B cell (primary cell): ENCODE results near the gene RERE. TPM values are rescaled to one million over a fixed set of nuclear protein-coding genes. Genes with fewer than 3 reads are reported as not detected.

Experiments used
- ATAC-seq: fragments of 200-7000 bp; cut with Tn5 transposase; one replicate; pipeline ENCODE4 v1.10.0; 2021; ENCODE audit warnings: low read depth, mild to moderate bottlenecking, moderate number of reproducible peaks, moderate library complexity
- CTCF ChIA-PET: fragments of 350-600 bp; sonication (Branson Sonifier 250); formaldehyde crosslinking; loops from one replicate; lab custom pipeline; 2021; ENCODE audit warnings: antibody characterized with exemption, inconsistent platforms; lab: Charles Lee
- POLR2A ChIA-PET: fragments of 350-600 bp; sonication (Branson Sonifier 250); formaldehyde crosslinking; loops from one replicate; lab custom pipeline; 2021; ENCODE audit warnings: antibody characterized with exemption; lab: Charles Lee
- DNase-seq: peaks from one replicate; pipeline ENCODE4 v3.0.0; 2013
- H2AFZ ChIP-seq: 2 replicates; pipeline ENCODE4 v1.6.1; 2012; ENCODE audit warnings: mild to moderate bottlenecking, low read depth, low read length; ENCODE audit not compliant: insufficient read depth, poor library complexity, severe bottlenecking
- H3K27ac ChIP-seq, 2 donors: 1 replicate in 1 of 2; 2 replicates in 1 of 2; pipeline ENCODE4 v1.5.1; 2012 to 2013; ENCODE audit warnings: low read length in 2 of 2, mild to moderate bottlenecking in 2 of 2, moderate library complexity in 1 of 2
- H3K27me3 ChIP-seq, 4 experiments: fragments of 200-600 bp in 1 of 4; sonication (generic) in 1 of 4; replicated peaks in 1 of 4; 1 replicate in 2 of 4; 2 replicates in 2 of 4; pipeline versions ENCODE4 v1.6.1 to v1.7.0; 2013 to 2016; ENCODE audit warnings: low read length in 3 of 4, mild to moderate bottlenecking in 2 of 4, mixed read lengths in 1 of 4, moderate library complexity in 1 of 4; ENCODE audit not compliant: insufficient read depth in 4 of 4, control insufficient read depth in 3 of 4; ENCODE audit errors: control extremely low read depth in 1 of 4
- H3K36me3 ChIP-seq, 2 experiments: replicated peaks in 1 of 2; 1 replicate in 1 of 2; 2 replicates in 1 of 2; pipeline versions ENCODE4 v1.6.1 to v1.7.1; 2013; ENCODE audit warnings: low read length in 1 of 2; ENCODE audit not compliant: insufficient read depth in 2 of 2, control insufficient read depth in 1 of 2; ENCODE audit errors: control extremely low read depth in 1 of 2, extremely low read depth in 1 of 2
- H3K4me1 ChIP-seq, 2 donors: fragments of 200-600 bp in 1 of 2; sonication (generic) in 1 of 2; 1 replicate in 1 of 2; 2 replicates in 1 of 2; pipeline versions ENCODE4 v1.5.1 to v1.6.1; 2013 to 2017; ENCODE audit warnings: low read length in 2 of 2; ENCODE audit not compliant: control insufficient read depth in 2 of 2, insufficient read depth in 2 of 2
- H3K4me2 ChIP-seq: replicated peaks from 2 replicates; pipeline ENCODE3; 2012; ENCODE audit warnings: mild to moderate bottlenecking, low read depth, low read length; ENCODE audit not compliant: poor library complexity, severe bottlenecking
- H3K4me3 ChIP-seq, 5 experiments: fragments of 200-600 bp in 1 of 5; sonication (generic) in 1 of 5; 1 replicate in 3 of 5; 2 replicates in 2 of 5; pipeline versions ENCODE4 v1.5.1 to v1.7.0; 2011 to 2016; ENCODE audit warnings: low read length in 4 of 5, mild to moderate bottlenecking in 4 of 5, low read depth in 2 of 5, control low read depth in 1 of 5, moderate library complexity in 1 of 5; ENCODE audit not compliant: insufficient read depth in 1 of 5; ENCODE audit errors: control extremely low read depth in 1 of 5, extremely low read depth in 1 of 5
- H3K79me2 ChIP-seq: fragments of 200-600 bp; sonication (generic); one replicate; pipeline ENCODE4 v1.6.0; 2016; ENCODE audit warnings: low read length; ENCODE audit not compliant: control insufficient read depth, insufficient read depth
- H3K9ac ChIP-seq: fragments of 200-600 bp; sonication (generic); 2 replicates; pipeline ENCODE4 v1.6.1; 2017; ENCODE audit warnings: mild to moderate bottlenecking, low read length, moderate library complexity
- H3K9me3 ChIP-seq, 3 donors: one replicate each; pipeline versions ENCODE4 v1.6.1 to v1.7.1; 2013; ENCODE audit warnings: low read length in 2 of 3; ENCODE audit not compliant: control insufficient read depth in 2 of 3, insufficient read depth in 1 of 3; ENCODE audit errors: control extremely low read depth in 1 of 3
- H4K20me1 ChIP-seq: 2 replicates; pipeline ENCODE4 v1.6.0; 2012; ENCODE audit warnings: mild to moderate bottlenecking, low read length; ENCODE audit not compliant: insufficient read depth, control insufficient read depth, poor library complexity, severe bottlenecking
- H3K27ac Mint-ChIP-seq: one replicate; pipeline ENCODE4 v1.8.0; 2021; ENCODE audit warnings: mixed read lengths
- H3K27me3 Mint-ChIP-seq: one replicate; pipeline ENCODE4 v1.8.0; 2021; ENCODE audit warnings: mixed read lengths
- H3K4me1 Mint-ChIP-seq: one replicate; pipeline ENCODE4 v1.8.0; 2021; ENCODE audit warnings: mixed read lengths
- H3K4me3 Mint-ChIP-seq: one replicate; pipeline ENCODE4 v1.8.0; 2021; ENCODE audit warnings: mixed read lengths
- H3K9me3 Mint-ChIP-seq: one replicate; pipeline ENCODE4 v1.8.0; 2022; ENCODE audit warnings: mixed read lengths; ENCODE audit not compliant: insufficient read depth
- EZH2 ChIP-seq: IDR thresholded peaks from 2 replicates; pipeline ENCODE4 v1.6.1; 2012; ENCODE audit warnings: borderline replicate concordance, low read depth, mild to moderate bottlenecking, moderate library complexity, low read length; ENCODE audit not compliant: insufficient read depth, poor library complexity, severe bottlenecking
- WGBS: methylation state at CpG from one replicate; pipeline ENCODE4 v1.1.5; 2013; ENCODE audit warnings: missing lambda C conversion rate; ENCODE audit not compliant: insufficient coverage; 5-methylcytosine and 5-hydroxymethylcytosine counted together
- intact Hi-C: fragments of 100-400 bp; cut with micrococcal nuclease; formaldehyde crosslinking; loops from one replicate; pipeline ENCODE4 v1.10.0; 2022
- polyA plus RNA-seq: library from polyadenylated mRNA; depleted of rRNA; stranded (reverse); fragments of >200 nt; gene quantifications from 2 replicates; pipeline ENCODE4 v1.2.3, GENCODE V29; 2012
- total RNA-seq, 2 donors: library from RNA; stranded (reverse); fragments of 120-200 nt in 1 of 2; gene quantifications; 1 replicate in 1 of 2; 2 replicates in 1 of 2; pipeline versions ENCODE4 v1.2.3 to v1.2.4, GENCODE V29; 2013 to 2022
- TF ChIP-seq, protein P1 (sequence below): fragments of 200-600 bp; IDR thresholded peaks from one replicate; pipeline ENCODE4 v1.8.0; 2022; ENCODE audit warnings: antibody characterized with exemption, mild to moderate bottlenecking

RERE gene
- total and polyA plus RNA-seq, 2 donors (not counting 1 experiment from before 2014, with no cell fraction given): 27.3 to 132 TPM

DNA sequence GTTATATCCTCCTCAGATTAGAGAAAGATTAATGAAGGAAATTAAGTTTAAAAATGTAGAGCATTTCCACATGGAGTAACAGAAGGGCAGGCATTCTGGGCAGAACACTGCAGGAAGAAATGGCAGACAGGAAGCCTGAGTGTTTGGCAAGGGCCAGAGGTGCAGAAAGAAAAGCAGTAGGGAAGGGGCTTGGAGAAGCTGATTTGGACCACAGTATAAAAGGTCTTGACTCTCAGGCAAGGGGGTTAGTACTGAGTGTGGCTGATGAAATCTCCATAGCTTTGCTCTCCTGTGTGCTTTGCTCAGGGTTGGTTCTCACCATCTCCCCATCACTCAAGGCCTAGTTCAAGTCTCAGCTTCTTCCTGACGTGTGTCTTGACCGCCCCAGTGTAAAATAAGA is 419.4 kb downstream of the RERE start:
- H4K20me1 ChIP-seq: peaks cover 55% of the 10 kb centered on the region
- Mint-ChIP-seq H3K27ac (peak overlapping the region; percentile 66), H3K9me3 (no peaks in the 10 kb centered on the region), H3K4me3 (no peak overlapping the region), H3K4me1 (peaks cover 58% of the 10 kb centered on the region), H3K27me3 (no peaks in the 10 kb centered on the region)
- H3K27me3 ChIP-seq: no peaks in the 10 kb centered on the region
- intact Hi-C loops: loop anchor here (5.0 to 10.0 kb wide), 3 partner anchors 99 to 417 kb away; partner anchors contain the start of gene RERE
- ChIA-PET POLR2A (no interaction called here), CTCF (interaction anchor here (1.1 to 2.2 kb wide), 3 partner anchors 11 to 128 kb away, joined by 3 to 9 read pairs (median 3); no protein-coding TSS in a partner anchor)
- no peak overlapping the region for H3K9ac ChIP-seq
- peaks cover 89% of the 10 kb centered on the region for H3K79me2 ChIP-seq
- peaks cover 2 to 22% of the 10 kb centered on the region in 2 experiments for H3K36me3 ChIP-seq
- no peaks in the 10 kb centered on the region for H3K9me3 ChIP-seq
- TF ChIP-seq, protein P1, sequence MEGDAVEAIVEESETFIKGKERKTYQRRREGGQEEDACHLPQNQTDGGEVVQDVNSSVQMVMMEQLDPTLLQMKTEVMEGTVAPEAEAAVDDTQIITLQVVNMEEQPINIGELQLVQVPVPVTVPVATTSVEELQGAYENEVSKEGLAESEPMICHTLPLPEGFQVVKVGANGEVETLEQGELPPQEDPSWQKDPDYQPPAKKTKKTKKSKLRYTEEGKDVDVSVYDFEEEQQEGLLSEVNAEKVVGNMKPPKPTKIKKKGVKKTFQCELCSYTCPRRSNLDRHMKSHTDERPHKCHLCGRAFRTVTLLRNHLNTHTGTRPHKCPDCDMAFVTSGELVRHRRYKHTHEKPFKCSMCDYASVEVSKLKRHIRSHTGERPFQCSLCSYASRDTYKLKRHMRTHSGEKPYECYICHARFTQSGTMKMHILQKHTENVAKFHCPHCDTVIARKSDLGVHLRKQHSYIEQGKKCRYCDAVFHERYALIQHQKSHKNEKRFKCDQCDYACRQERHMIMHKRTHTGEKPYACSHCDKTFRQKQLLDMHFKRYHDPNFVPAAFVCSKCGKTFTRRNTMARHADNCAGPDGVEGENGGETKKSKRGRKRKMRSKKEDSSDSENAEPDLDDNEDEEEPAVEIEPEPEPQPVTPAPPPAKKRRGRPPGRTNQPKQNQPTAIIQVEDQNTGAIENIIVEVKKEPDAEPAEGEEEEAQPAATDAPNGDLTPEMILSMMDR: no peak
- no peak for TF ChIP-seq EZH2
- no peak for ATAC-seq
- H2AFZ ChIP-seq: no peak overlapping the region
- H3K27ac ChIP-seq: peak overlapping the region in 1 of 2 donors; percentile 79
- H3K4me1 ChIP-seq: peaks cover 47 to 48% of the 10 kb centered on the region in 2 donors
- WGBS: 100% methylated on average over 2 of the region's 2 CpGs
- H3K4me2 ChIP-seq: peak overlapping the region; percentile 68
- H3K4me3 ChIP-seq: no peak overlapping the region
- no peak for DNase-seq

DNA sequence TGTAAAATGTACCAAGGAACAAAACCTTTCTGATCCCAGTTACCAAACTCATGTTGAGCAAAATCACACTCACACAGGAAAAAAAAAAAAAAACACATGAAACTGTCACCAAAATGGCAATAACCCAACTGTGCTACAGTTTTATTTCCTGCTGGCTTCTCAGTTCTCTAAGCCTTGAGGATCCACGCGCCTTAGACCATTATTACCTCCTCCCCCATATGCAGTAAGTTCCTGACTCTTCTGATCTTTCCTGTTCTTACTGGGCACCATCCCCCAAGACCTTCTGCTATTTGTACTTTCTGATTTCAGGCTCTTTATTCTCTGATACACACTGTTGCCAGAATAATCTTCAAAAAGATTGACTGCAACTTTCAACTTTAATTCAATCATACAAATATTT is 419.9 kb downstream of the RERE start:
- intact Hi-C loops: loop anchor here (5.0 to 10.0 kb wide), 3 partner anchors 100 to 417 kb away; partner anchors contain the start of gene RERE
- Mint-ChIP-seq H3K4me3 (peak overlapping the region; percentile 14), H3K27me3 (no peaks in the 10 kb centered on the region), H3K4me1 (peaks cover 63% of the 10 kb centered on the region), H3K9me3 (no peaks in the 10 kb centered on the region), H3K27ac (peak overlapping the region; percentile 66)
- peaks cover 47 to 50% of the 10 kb centered on the region in 2 donors for H3K4me1 ChIP-seq
- no peak for TF ChIP-seq EZH2
- TF ChIP-seq, protein P1: no peak
- no peak for ATAC-seq
- H3K36me3 ChIP-seq: peaks cover 4 to 25% of the 10 kb centered on the region in 2 experiments
- H3K79me2 ChIP-seq: peaks cover 89% of the 10 kb centered on the region
- POLR2A ChIA-PET: no interaction called here
- H4K20me1 ChIP-seq: peaks cover 61% of the 10 kb centered on the region
- H3K9me3 ChIP-seq: no peaks in the 10 kb centered on the region
- H3K4me3 ChIP-seq: no peak overlapping the region
- no peaks in the 10 kb centered on the region for H3K27me3 ChIP-seq
- peak overlapping the region; percentile 68 for H3K4me2 ChIP-seq
- H2AFZ ChIP-seq: no peak overlapping the region
- CTCF ChIA-PET: interaction anchor here (1.0 to 2.2 kb wide), 5 partner anchors 12 to 330 kb away, joined by 3 to 9 read pairs (median 3); no protein-coding TSS in a partner anchor
- 0% methylated on average over 2 of the region's 2 CpGs for WGBS
- DNase-seq: no peak
- H3K27ac ChIP-seq: peak overlapping the region; percentile 56 to 79
- H3K9ac ChIP-seq: no peak overlapping the region
